ENCODE results near the gene IFNGR2. TPM values are rescaled to one million over a fixed set of nuclear protein-coding genes. Genes with fewer than 3 reads are reported as not detected.

IFNGR2 gene
- total and polyA plus RNA-seq, 2 of the 8 experiments (the other 6 are each of a cell fraction or from before 2014, with no cell fraction given): 36.0 to 46.4 TPM

DNA sequence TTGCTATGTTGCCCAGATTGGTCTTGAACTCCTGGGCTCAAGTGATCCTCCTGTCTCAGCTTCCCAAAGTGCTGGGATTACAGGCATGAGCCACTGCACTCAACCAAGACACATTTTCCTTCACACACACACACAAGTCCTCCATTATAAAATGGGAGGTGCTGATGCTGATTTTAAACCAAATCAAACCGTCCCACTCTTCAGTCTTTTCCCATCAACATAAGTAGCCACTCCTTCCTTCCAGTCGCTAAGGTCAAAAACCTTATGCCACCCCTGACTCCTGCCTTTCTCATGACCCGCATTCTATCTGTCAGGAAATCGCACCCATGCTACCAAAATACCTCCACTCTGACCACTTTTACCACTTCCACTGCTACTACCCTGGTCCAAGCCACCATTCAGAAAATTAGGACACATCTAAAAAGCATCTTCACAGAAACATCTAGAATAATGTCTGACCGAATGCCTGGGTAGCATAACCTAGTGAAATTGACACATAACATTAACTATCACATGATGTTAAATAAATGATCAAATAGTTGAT, 28.0 kb upstream of the IFNGR2 start:
- no peaks in the 10 kb centered on the region for H4K20me1 ChIP-seq (replicated peaks in 1 of 2; ENCODE audit: control insufficient read depth in 1 of 2, insufficient read depth in 2 of 2, low read length in 2 of 2)
- TF ChIP-seq TCF12 (IDR thresholded peaks at IDR 0.05; ENCODE audit: low read depth, low read length) (no peak), KDM1A (IDR thresholded peaks at IDR 0.05; ENCODE audit: borderline replicate concordance, low read length) (no peak), YY1 (IDR thresholded peaks at IDR 0.05; ENCODE audit: low read depth, low read length) (no peak), SP4 (IDR thresholded peaks at IDR 0.05; ENCODE audit: low read length) (no peak), TAF7 (optimal IDR thresholded peaks at IDR 0.05; ENCODE audit: borderline replicate concordance, low read depth, low read length) (no peak), EGR1 (IDR thresholded peaks at IDR 0.05; ENCODE audit: borderline replicate concordance, low read depth, low read length) (no peak), POLR2A (IDR thresholded peaks at IDR 0.05; ENCODE audit: control extremely low read depth in 1 of 2, low read depth in 2 of 2, low read length in 2 of 2) (no peak), TAF1 (IDR thresholded peaks at IDR 0.05; ENCODE audit: low read depth, low read length) (no peak), KDM4A (IDR thresholded peaks at IDR 0.05; ENCODE audit: low read depth, low read length, severe bottlenecking) (no peak), RBBP5 (IDR thresholded peaks at IDR 0.05; ENCODE audit: borderline replicate concordance, low read depth, low read length) (no peak), CBX5 (IDR thresholded peaks at IDR 0.05; ENCODE audit: low read depth, low read length) (no peak), JUND (IDR thresholded peaks at IDR 0.05; ENCODE audit: low read length) (no peak), NRF1 (IDR thresholded peaks at IDR 0.05; ENCODE audit: low read depth, low read length) (no peak)
- TF ChIP-seq, protein P1, sequence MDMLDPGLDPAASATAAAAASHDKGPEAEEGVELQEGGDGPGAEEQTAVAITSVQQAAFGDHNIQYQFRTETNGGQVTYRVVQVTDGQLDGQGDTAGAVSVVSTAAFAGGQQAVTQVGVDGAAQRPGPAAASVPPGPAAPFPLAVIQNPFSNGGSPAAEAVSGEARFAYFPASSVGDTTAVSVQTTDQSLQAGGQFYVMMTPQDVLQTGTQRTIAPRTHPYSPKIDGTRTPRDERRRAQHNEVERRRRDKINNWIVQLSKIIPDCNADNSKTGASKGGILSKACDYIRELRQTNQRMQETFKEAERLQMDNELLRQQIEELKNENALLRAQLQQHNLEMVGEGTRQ (IDR thresholded peaks at IDR 0.05; ENCODE audit: low read length): no peak

More for the DNA sequence above, 28.0 kb upstream of the IFNGR2 start:
- Histone ChIP-seq H3K23me2 (ENCODE audit: low read depth, low read length) (no peaks in the 10 kb centered on the region), H2BK20ac (ENCODE audit: low read length) (no peak overlapping the region), H3K4me3 (ENCODE audit: extremely low read depth in 1 of 4, insufficient read depth in 2 of 4, low read depth in 3 of 4, low read length in 4 of 4) (no peak overlapping the region), H3K36me3 (ENCODE audit: control insufficient read depth in 2 of 4, insufficient read depth in 4 of 4, low read length in 3 of 4) (no peaks in the 10 kb centered on the region), H2AK5ac (ENCODE audit: low read depth, low read length) (no peak overlapping the region), H3K14ac (ENCODE audit: insufficient read length) (no peak overlapping the region), H3K9ac (replicated peaks in 1 of 4; ENCODE audit: extremely low read depth in 1 of 4, low read depth in 3 of 4, low read length in 3 of 4) (no peak overlapping the region), H2AFZ (ENCODE audit: low read length) (no peak overlapping the region), H2BK15ac (ENCODE audit: low read length) (peak overlapping the region; percentile 25; the same call in 1 of the 2 replicates), H3K4me2 (ENCODE audit: insufficient read depth in 1 of 2, low read depth in 2 of 2, low read length in 2 of 2) (no peak overlapping the region), H3K79me1 (ENCODE audit: low read depth, low read length) (no peaks in the 10 kb centered on the region), H3K4ac (replicated peaks; ENCODE audit: insufficient read length, low read depth, low read length) (no peak overlapping the region), H3K27ac (ENCODE audit: low read depth, low read length) (no peak overlapping the region), H2BK120ac (replicated peaks; ENCODE audit: low read depth, low read length) (no peak overlapping the region), H3K79me2 (ENCODE audit: control insufficient read depth in 1 of 2, insufficient read depth in 2 of 2, low read length in 2 of 2) (no peaks in the 10 kb centered on the region), H3K9me3 (ENCODE audit: insufficient read depth in 2 of 2, low read depth in 1 of 2, low read length in 1 of 2) (peaks cover 1 to 5% of the 10 kb centered on the region in 2 experiments), H3K4me1 (replicated peaks in 1 of 4; ENCODE audit: control insufficient read depth in 3 of 4, insufficient read depth in 4 of 4, low read length in 3 of 4) (peaks cover 0 to 4% (median 0%) of the 10 kb centered on the region in 4 experiments; a peak in 1 of 7 replicates), H4K8ac (ENCODE audit: extremely low read depth, insufficient read depth, low read length) (no peak overlapping the region), H3K56ac (replicated peaks; ENCODE audit: insufficient read length, low read depth, low read length) (peak overlapping the region; percentile 38), H2BK5ac (ENCODE audit: low read depth, low read length) (no peak overlapping the region), H3K23ac (ENCODE audit: insufficient read length) (no peak overlapping the region), H4K5ac (ENCODE audit: insufficient read length, low read depth, low read length) (no peak overlapping the region), H3K18ac (ENCODE audit: extremely low read depth, low read length) (no peak overlapping the region), H4K91ac (replicated peaks; ENCODE audit: insufficient read length, low read length) (no peak overlapping the region), H2BK12ac (ENCODE audit: low read depth, low read length) (0 out of 2 replicates have a peak overlapping the region, but pooled peaks have one; percentile 39), H3K27me3 (replicated peaks in 1 of 4; ENCODE audit: control insufficient read depth in 3 of 4, extremely low read depth in 1 of 4, insufficient read depth in 3 of 4, low read length in 3 of 4) (no peaks in the 10 kb centered on the region)
- ChIA-PET CTCF (ENCODE audit: partially characterized antibody) (interaction anchor here (0.6 to 3.3 kb wide), 13 partner anchors 9 to 175 kb away, joined by 3 to 18 read pairs (median 5); no protein-coding TSS in a partner anchor), POLR2A (ENCODE audit: partially characterized antibody) (interaction anchor here (2.5 kb wide), 1 partner anchor 13 kb away, joined by 10 read pairs; no protein-coding TSS in a partner anchor)
- FAIRE-seq (no peak), DNase-seq (ENCODE audit: low read depth in 1 of 2, low spot score in 2 of 2) (no peak)
- 83% methylated on average over 5 of the region's 5 CpGs; no CpG with 5 or more reads in 1 of the 2 experiments for WGBS, 2 experiments (ENCODE audit: extremely low coverage in 1 of 2, insufficient coverage in 1 of 2, insufficient read length in 1 of 2, insufficient replicate concordance in 2 of 2, low coverage in 1 of 2, low lambda C conversion rate in 2 of 2, missing lambda C conversion rate in 1 of 2)
